HepG2 (cell line): Measurements from ENCODE around the gene GPX7. TPM values are rescaled to one million over a fixed set of nuclear protein-coding genes. Genes with fewer than 3 reads are reported as not detected.

Experiments used
- ATAC-seq: fragments of 200-7000 bp; cut with Tn5 transposase; 3 replicates; pipeline ENCODE4 v1.9.1; 2020; ENCODE audit warnings: mild to moderate bottlenecking, moderate library complexity
- BruUV-seq: library from RNA; stranded (reverse); fragments of 400-500 nt; replicated peaks from 2 replicates; lab custom pipeline; 2021; lab: Mats Ljungman, UMichigan
- CTCF ChIA-PET: fragments of 300-600 bp; formaldehyde crosslinking; extraction: SDS; loops from one replicate; lab custom pipeline; 2021; ENCODE audit warnings: low total read pairs, inconsistent platforms, low intra/inter-chr PET ratio; lab: Yijun Ruan, JAX
- POLR2A ChIA-PET: fragments of 350-600 bp; sonication (Branson Sonifier 250); formaldehyde crosslinking; loops from one replicate; lab custom pipeline; 2020; ENCODE audit warnings: antibody characterized with exemption, inconsistent platforms; lab: Yijun Ruan, JAX
- DNase-seq: peaks from one replicate; pipeline ENCODE4 v3.0.0-alpha.2; 2015; ENCODE audit warnings: low spot score
- FAIRE-seq: peaks from 3 replicates; lab custom pipeline; 2011; peaks lifted over from hg19 to GRCh38; lab: Jason Lieb, UNC
- H2AFZ ChIP-seq: one replicate; pipeline ENCODE4 v1.6.1; 2011; ENCODE audit warnings: low read length, inconsistent platforms
- H3K27ac ChIP-seq: fragments of 300-600 bp; 3 replicates; pipeline ENCODE4 v1.8.0; 2011; ENCODE audit warnings: mixed run types, mild to moderate bottlenecking, mixed read lengths, low read length, inconsistent platforms; ENCODE audit not compliant: insufficient read depth; ENCODE audit errors: extremely low read length
- H3K27me3 ChIP-seq, 2 experiments: fragments of 200-600 bp in 1 of 2; 2 replicates in 1 of 2; 3 replicates in 1 of 2; pipeline versions ENCODE4 v1.6.0 to v1.8.0; 2011; ENCODE audit warnings: low read length in 2 of 2, mild to moderate bottlenecking in 2 of 2, moderate library complexity in 2 of 2, inconsistent platforms in 1 of 2; ENCODE audit not compliant: insufficient read depth in 2 of 2, control insufficient read depth in 1 of 2
- H3K36me3 ChIP-seq, 2 experiments: fragments of 200-600 bp in 1 of 2; replicated peaks in 1 of 2; 2 replicates in 1 of 2; 3 replicates in 1 of 2; pipeline versions ENCODE4 v1.5.1 to v1.8.0; 2011; ENCODE audit warnings: low read length in 2 of 2, inconsistent platforms in 1 of 2; ENCODE audit not compliant: insufficient read depth in 2 of 2, control insufficient read depth in 1 of 2
- H3K4me1 ChIP-seq: 2 replicates; pipeline ENCODE4 v1.5.1; 2012; ENCODE audit warnings: low read length, inconsistent platforms; ENCODE audit not compliant: insufficient read depth
- H3K4me2 ChIP-seq: 2 replicates; pipeline ENCODE4 v1.6.0; 2011; ENCODE audit warnings: low read depth, low read length, inconsistent platforms
- H3K4me3 ChIP-seq, 3 experiments: fragments of 200-600 bp in 1 of 3; sonication (generic), shearing (Covaris generic) in 1 of 3; replicated peaks in 1 of 3; 2 replicates each; pipeline ENCODE4 v1.5.1; 2011 to 2016; ENCODE audit warnings: low read length in 3 of 3, inconsistent platforms in 2 of 3, low read depth in 2 of 3, mild to moderate bottlenecking in 2 of 3, control low read depth in 1 of 3, mixed read lengths in 1 of 3; ENCODE audit not compliant: insufficient read depth in 1 of 3
- H3K79me2 ChIP-seq: one replicate; pipeline ENCODE4 v1.6.1; 2011; ENCODE audit warnings: low read length, inconsistent platforms; ENCODE audit not compliant: insufficient read depth
- H3K9ac ChIP-seq: 2 replicates; pipeline ENCODE4 v1.6.0; 2011; ENCODE audit warnings: mild to moderate bottlenecking, low read depth, low read length, inconsistent platforms; ENCODE audit not compliant: insufficient read depth
- H3K9me3 ChIP-seq: 2 replicates; pipeline ENCODE4 v1.5.1; 2012; ENCODE audit warnings: mild to moderate bottlenecking, low read length
- H4K20me1 ChIP-seq: 2 replicates; pipeline ENCODE4 v1.6.0; 2011; ENCODE audit warnings: inconsistent platforms, mild to moderate bottlenecking, low read length, moderate library complexity; ENCODE audit not compliant: insufficient read depth
- CENPT ChIP-seq: sonication (generic); formaldehyde crosslinking; IDR thresholded peaks from 2 replicates; pipeline ENCODE4 v1.8.0; 2022; ENCODE audit warnings: low read depth, mild to moderate bottlenecking, moderate library complexity, missing genetic modification reagents
- NFYB ChIP-seq: sonication (generic); formaldehyde crosslinking; IDR thresholded peaks from 2 replicates; pipeline ENCODE4 v1.4.0; 2020; ENCODE audit warnings: missing genetic modification reagents
- RFX5 ChIP-seq: IDR thresholded peaks from 2 replicates; pipeline ENCODE4 v1.6.1; 2011; ENCODE audit warnings: low read depth, low read length, improper control_type of control experiment
- TP53 ChIP-seq: sonication (generic); formaldehyde crosslinking; conservative IDR thresholded peaks from 2 replicates; pipeline ENCODE4 v1.4.0; 2020; ENCODE audit warnings: missing genetic modification reagents
- YEATS4 ChIP-seq: sonication (generic); formaldehyde crosslinking; IDR thresholded peaks from 2 replicates; pipeline ENCODE4 v1.4.0; 2020; ENCODE audit warnings: missing genetic modification reagents, borderline replicate concordance
- YY1 ChIP-seq: IDR thresholded peaks from 2 replicates; pipeline ENCODE4 v1.6.1; 2011; ENCODE audit warnings: low read length, low read depth, moderate library complexity, mild to moderate bottlenecking; ENCODE audit not compliant: insufficient read depth, insufficient replicate concordance
- ZNF724P ChIP-seq: sonication (generic); formaldehyde crosslinking; IDR thresholded peaks from 2 replicates; pipeline ENCODE4 v1.8.0; 2022; ENCODE audit warnings: missing genetic modification reagents, borderline replicate concordance
- WGBS: methylation state at CpG from one replicate; pipeline ENCODE4 v1.1.6; 2017; ENCODE audit warnings: low lambda C conversion rate; 5-methylcytosine and 5-hydroxymethylcytosine counted together
- in situ Hi-C: cut with HindIII; loops from 2 replicates; pipeline ENCODE4 v1.10.0; 2017; ENCODE audit warnings: low pct_unique_long_range_greater_than_20kb; ENCODE audit not compliant: extremely low pct_ligation_motif_present
- intact Hi-C: fragments of 100-400 bp; cut with micrococcal nuclease; formaldehyde crosslinking; loops from one replicate; pipeline ENCODE4 v1.10.0; 2022; ENCODE audit not compliant: unreplicated experiment
- polyA plus RNA-seq, 8 experiments: library from polyadenylated mRNA; depleted of rRNA in 3 of 8; stranded (reverse) in 7 of 8; unstranded in 1 of 8; fragments of >200 nt; fragmentation: Illumina TruSeq in 4 of 8; extraction: Trizol in 4 of 8; gene quantifications; 2 replicates each; pipeline versions ENCODE4 v1.2.1 to v1.2.3, GENCODE V29; 2011 to 2016; ENCODE audit warnings: low read depth in 4 of 8, missing spikeins in 1 of 8, mixed read lengths in 1 of 8; ENCODE audit not compliant: insufficient read depth in 1 of 8
- total RNA-seq, 5 experiments: library from RNA; depleted of rRNA; stranded (reverse); fragments of >200 nt; fragmentation: Illumina TruSeq; extraction: Trizol; gene quantifications; 2 replicates each; pipeline ENCODE4 v1.2.3, GENCODE V29; 2016; ENCODE audit warnings: low read depth in 1 of 5
- TF ChIP-seq, protein P1 (sequence below): sonication (generic); formaldehyde crosslinking; IDR thresholded peaks from 2 replicates; pipeline ENCODE4 v1.5.1; 2020; ENCODE audit warnings: mild to moderate bottlenecking, missing genetic modification reagents, moderate library complexity
- TF ChIP-seq, protein P2 (sequence below): sonication (generic); formaldehyde crosslinking; IDR thresholded peaks from 2 replicates; pipeline ENCODE4 v1.5.1; 2020; ENCODE audit warnings: mild to moderate bottlenecking, missing genetic modification reagents, borderline replicate concordance

Gene GPX7
- total and polyA plus RNA-seq, 2 of the 13 experiments (the other 11 are each of a cell fraction or from before 2014, with no cell fraction given): 14.1 to 16.2 TPM

DNA sequence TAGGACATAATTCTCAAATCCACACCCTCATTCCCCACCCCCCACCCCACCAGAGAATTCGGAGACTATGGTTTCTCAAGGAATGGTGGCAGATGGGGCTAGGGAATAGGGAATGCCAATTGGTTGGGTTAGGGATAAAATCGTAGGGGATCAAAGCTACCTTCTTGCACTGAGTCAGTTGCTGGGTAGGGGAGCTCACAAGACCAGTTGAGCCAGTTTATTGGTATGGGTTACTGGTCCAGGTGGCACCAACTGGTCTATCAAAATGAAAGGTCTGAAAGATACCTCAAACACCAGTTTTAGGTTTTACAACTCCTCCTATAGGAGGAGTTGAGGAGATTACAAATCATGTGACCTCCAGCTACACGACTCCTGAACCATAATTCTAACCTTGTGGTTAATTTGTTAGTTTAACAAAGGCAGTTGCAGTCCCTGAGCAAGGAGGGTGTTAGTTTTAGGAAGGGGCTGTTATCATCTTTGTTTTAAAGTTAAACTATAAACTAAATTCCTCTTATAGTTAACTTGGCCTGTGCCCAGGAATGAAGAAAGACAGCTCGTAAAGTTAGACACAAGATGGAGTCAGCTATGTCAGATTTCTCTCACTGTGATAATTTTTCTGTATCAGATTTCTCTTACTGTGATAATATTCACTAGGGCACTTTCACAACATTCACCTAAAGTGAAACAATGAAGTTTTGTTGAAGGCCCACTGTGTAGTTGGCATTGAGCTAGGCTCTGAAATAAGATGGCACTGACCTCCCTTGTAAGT, 33.3 kb downstream of the GPX7 start:
- no peaks in the 10 kb centered on the region for H3K9me3 ChIP-seq
- no peak overlapping the region for H3K9ac ChIP-seq
- ATAC-seq (no peak), FAIRE-seq (no peak), DNase-seq (no peak)
- no peaks in the 10 kb centered on the region for H3K79me2 ChIP-seq
- H4K20me1 ChIP-seq: no peaks in the 10 kb centered on the region
- H3K4me3 ChIP-seq: no peak overlapping the region
- BruUV-seq: no TSS peak
- H3K36me3 ChIP-seq: no peaks in the 10 kb centered on the region
- intact Hi-C loops: no loop called here
- H3K4me2 ChIP-seq: peak overlapping the region; percentile 52
- H3K4me1 ChIP-seq: peaks cover 44% of the 10 kb centered on the region
- in situ Hi-C loops: no loop called here
- H2AFZ ChIP-seq: no peak overlapping the region
- no peak for TF ChIP-seq YY1
- TF ChIP-seq ZNF724P (CRISPR knock-in tag): no peak
- TF ChIP-seq TP53 (CRISPR knock-in tag): no peak
- no peak for TF ChIP-seq RFX5
- TF ChIP-seq CENPT (CRISPR knock-in tag): no peak
- TF ChIP-seq, protein P1, sequence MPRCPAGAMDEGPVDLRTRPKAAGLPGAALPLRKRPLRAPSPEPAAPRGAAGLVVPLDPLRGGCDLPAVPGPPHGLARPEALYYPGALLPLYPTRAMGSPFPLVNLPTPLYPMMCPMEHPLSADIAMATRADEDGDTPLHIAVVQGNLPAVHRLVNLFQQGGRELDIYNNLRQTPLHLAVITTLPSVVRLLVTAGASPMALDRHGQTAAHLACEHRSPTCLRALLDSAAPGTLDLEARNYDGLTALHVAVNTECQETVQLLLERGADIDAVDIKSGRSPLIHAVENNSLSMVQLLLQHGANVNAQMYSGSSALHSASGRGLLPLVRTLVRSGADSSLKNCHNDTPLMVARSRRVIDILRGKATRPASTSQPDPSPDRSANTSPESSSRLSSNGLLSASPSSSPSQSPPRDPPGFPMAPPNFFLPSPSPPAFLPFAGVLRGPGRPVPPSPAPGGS (CRISPR knock-in tag): no peak
- TF ChIP-seq, protein P2, sequence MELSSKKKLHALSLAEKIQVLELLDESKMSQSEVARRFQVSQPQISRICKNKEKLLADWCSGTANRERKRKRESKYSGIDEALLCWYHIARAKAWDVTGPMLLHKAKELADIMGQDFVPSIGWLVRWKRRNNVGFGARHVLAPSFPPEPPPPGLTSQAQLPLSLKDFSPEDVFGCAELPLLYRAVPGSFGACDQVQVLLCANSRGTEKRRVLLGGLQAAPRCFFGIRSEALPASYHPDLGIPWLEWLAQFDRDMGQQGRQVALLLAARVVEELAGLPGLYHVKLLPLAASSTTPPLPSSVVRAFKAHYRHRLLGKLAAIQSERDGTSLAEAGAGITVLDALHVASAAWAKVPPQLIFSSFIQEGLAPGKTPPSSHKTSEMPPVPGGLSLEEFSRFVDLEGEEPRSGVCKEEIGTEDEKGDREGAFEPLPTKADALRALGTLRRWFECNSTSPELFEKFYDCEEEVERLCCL (CRISPR knock-in tag): no peak
- no peak for TF ChIP-seq NFYB
- no peak for TF ChIP-seq YEATS4 (CRISPR knock-in tag)
- peaks cover 2 to 7% of the 10 kb centered on the region in 2 experiments; a peak in 2 of 5 replicates for H3K27me3 ChIP-seq
- H3K27ac ChIP-seq: no peak overlapping the region
- ChIA-PET POLR2A (interaction anchor here (0.7 to 0.9 kb wide), 2 partner anchors 13 to 14 kb away, joined by 3 to 4 read pairs; no protein-coding TSS in a partner anchor), CTCF (no interaction called here)
- WGBS: 33% methylated on average over 4 of the region's 4 CpGs
